GM18519 (cell line): Measurements from ENCODE around the gene PBRM1.

Experiments used
- ATAC-seq: cut with Tn5 transposase; IDR thresholded peaks from one replicate; pipeline ENCODE4 v1.9.1; 2021; ENCODE audit warnings: mild to moderate bottlenecking, moderate library complexity; ENCODE audit not compliant: unreplicated experiment, low FRiP score

PBRM1 gene

GRCh38 chr3:52671676-52672075 lies 14.0 kb downstream of the PBRM1 start:
- no peak for ATAC-seq

- no peak for ATAC-seq
Measured at GRCh38 chr3:52670621-52671521, 14.8 kb downstream of the PBRM1 start.

GRCh38 chr3:52663098-52663497 lies 22.6 kb downstream of the PBRM1 start:
- ATAC-seq = no peak

- no peak for ATAC-seq
Measured at GRCh38 chr3:52660046-52660445, 25.7 kb downstream of the PBRM1 start.

GRCh38 chr3:52655895-52656294 lies 29.8 kb downstream of the PBRM1 start:
- no peak for ATAC-seq

GRCh38 chr3:52651592-52651991 lies 34.1 kb downstream of the PBRM1 start:
- no peak for ATAC-seq

- ATAC-seq = no peak
Measured at GRCh38 chr3:52650439-52650838, 35.3 kb downstream of the PBRM1 start.

GRCh38 chr3:52649461-52650210 lies 36.1 kb downstream of the PBRM1 start:
- no peak for ATAC-seq

- no peak for ATAC-seq
Measured at GRCh38 chr3:52645549-52645948, 40.2 kb downstream of the PBRM1 start.

- no peak for ATAC-seq
Measured at GRCh38 chr3:52636673-52637072, 49.0 kb downstream of the PBRM1 start.

- no peak for ATAC-seq
Measured at GRCh38 chr3:52633786-52634185, 51.9 kb downstream of the PBRM1 start.

GRCh38 chr3:52625041-52625440 lies 60.7 kb downstream of the PBRM1 start:
- no peak for ATAC-seq

GRCh38 chr3:52623234-52623792 lies 62.4 kb downstream of the PBRM1 start:
- ATAC-seq = no peak

- ATAC-seq = no peak
Measured at GRCh38 chr3:52620580-52620979, 65.1 kb downstream of the PBRM1 start.

- no peak for ATAC-seq
Measured at GRCh38 chr3:52615166-52615565, 70.5 kb downstream of the PBRM1 start.

GRCh38 chr3:52614689-52615088 lies 71.0 kb downstream of the PBRM1 start:
- ATAC-seq = no peak

- ATAC-seq = no peak
Measured at GRCh38 chr3:52609316-52609815, 76.3 kb downstream of the PBRM1 start.

- no peak for ATAC-seq
Measured at GRCh38 chr3:52608337-52608736, 77.4 kb downstream of the PBRM1 start.

- ATAC-seq = no peak
Measured at GRCh38 chr3:52606373-52607085, 79.2 kb downstream of the PBRM1 start.

GRCh38 chr3:52600258-52600657 lies 85.5 kb downstream of the PBRM1 start:
- no peak for ATAC-seq
